Uterus (tissue), 2 donors: Measurements from ENCODE around the gene MRFAP1.

Experiments
- POLR2A ChIP-seq, 2 donors: fragments of 450-650 bp; IDR thresholded peaks; one replicate each; pipeline ENCODE4 v1.6.1; 2016; ENCODE audit warnings: antibody characterized with exemption in 2 of 2, mild to moderate bottlenecking in 1 of 2, moderate library complexity in 1 of 2
- TF ChIP-seq, protein P1 (sequence below), 4 experiments: fragments of 200-600 bp in 2 of 4; fragments of 450-650 bp in 2 of 4; sonication (generic) in 2 of 4; IDR thresholded peaks; one replicate each; pipeline ENCODE4 v1.5.1; 2016 to 2019; ENCODE audit warnings: antibody characterized with exemption in 4 of 4, mild to moderate bottlenecking in 2 of 4, moderate library complexity in 1 of 4

DNA sequence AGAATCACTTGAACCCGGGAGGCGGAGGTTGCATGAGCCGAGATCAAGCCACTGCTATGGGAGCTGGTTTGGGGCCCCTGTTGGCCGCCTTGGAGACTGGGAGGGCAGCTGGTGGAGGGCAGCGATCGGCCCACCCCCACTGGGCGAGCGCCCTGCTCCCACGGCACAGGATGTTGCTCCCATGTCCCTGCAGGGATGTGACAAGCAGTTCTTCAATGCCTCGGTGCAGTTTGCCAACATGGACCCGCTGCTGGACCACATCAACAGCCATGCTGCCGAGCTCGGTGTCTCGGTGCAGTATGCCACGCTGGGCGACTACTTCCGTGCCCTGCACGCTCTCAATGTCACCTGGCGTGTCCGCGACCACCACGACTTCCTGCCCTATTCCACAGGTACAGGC, 46.1 kb upstream of the MRFAP1 start:
- TF ChIP-seq, protein P1, sequence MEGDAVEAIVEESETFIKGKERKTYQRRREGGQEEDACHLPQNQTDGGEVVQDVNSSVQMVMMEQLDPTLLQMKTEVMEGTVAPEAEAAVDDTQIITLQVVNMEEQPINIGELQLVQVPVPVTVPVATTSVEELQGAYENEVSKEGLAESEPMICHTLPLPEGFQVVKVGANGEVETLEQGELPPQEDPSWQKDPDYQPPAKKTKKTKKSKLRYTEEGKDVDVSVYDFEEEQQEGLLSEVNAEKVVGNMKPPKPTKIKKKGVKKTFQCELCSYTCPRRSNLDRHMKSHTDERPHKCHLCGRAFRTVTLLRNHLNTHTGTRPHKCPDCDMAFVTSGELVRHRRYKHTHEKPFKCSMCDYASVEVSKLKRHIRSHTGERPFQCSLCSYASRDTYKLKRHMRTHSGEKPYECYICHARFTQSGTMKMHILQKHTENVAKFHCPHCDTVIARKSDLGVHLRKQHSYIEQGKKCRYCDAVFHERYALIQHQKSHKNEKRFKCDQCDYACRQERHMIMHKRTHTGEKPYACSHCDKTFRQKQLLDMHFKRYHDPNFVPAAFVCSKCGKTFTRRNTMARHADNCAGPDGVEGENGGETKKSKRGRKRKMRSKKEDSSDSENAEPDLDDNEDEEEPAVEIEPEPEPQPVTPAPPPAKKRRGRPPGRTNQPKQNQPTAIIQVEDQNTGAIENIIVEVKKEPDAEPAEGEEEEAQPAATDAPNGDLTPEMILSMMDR (IDR thresholded peaks at IDR 0.05) = no peak
- no peak for TF ChIP-seq POLR2A (IDR thresholded peaks at IDR 0.05)
